Uterus (tissue), 4 donors: ENCODE results near the gene TBC1D2B. TPM values are rescaled to one million over a fixed set of nuclear protein-coding genes. Genes with fewer than 3 reads are reported as not detected.

Experiments used
- DNase-seq, 2 donors: peaks; one replicate each; pipeline ENCODE4 v3.0.0-alpha.2; 2019 to 2020
- H3K27ac ChIP-seq, 2 donors: fragments of 200-600 bp; sonication (generic); 1 replicate in 1 of 2; 2 replicates in 1 of 2; pipeline ENCODE4 v1.5.1; 2016 to 2018
- H3K27me3 ChIP-seq, 2 donors: fragments of 200-600 bp; sonication (generic); one replicate each; pipeline ENCODE4 v1.5.1; 2018 to 2019; ENCODE audit warnings: control low read depth in 1 of 2
- H3K36me3 ChIP-seq, 2 donors: fragments of 200-600 bp; sonication (generic); one replicate each; pipeline ENCODE4 v1.5.1; 2019; ENCODE audit warnings: control low read depth in 1 of 2
- H3K4me1 ChIP-seq, 2 donors: fragments of 200-600 bp; sonication (generic); one replicate each; pipeline ENCODE4 v1.5.1; 2018 to 2019; ENCODE audit warnings: control low read depth in 1 of 2
- H3K4me3 ChIP-seq, 2 donors: fragments of 200-600 bp; sonication (generic); 1 replicate in 1 of 2; 2 replicates in 1 of 2; pipeline ENCODE4 v1.5.1; 2018 to 2019; ENCODE audit warnings: mild to moderate bottlenecking in 1 of 2
- H3K9me3 ChIP-seq, 2 donors: fragments of 200-600 bp; sonication (generic); one replicate each; pipeline ENCODE4 v1.5.1; 2019; ENCODE audit warnings: control low read depth in 1 of 2
- POLR2A ChIP-seq, 2 donors: fragments of 450-650 bp; IDR thresholded peaks; one replicate each; pipeline ENCODE4 v1.6.1; 2016; ENCODE audit warnings: antibody characterized with exemption in 2 of 2, mild to moderate bottlenecking in 1 of 2, moderate library complexity in 1 of 2
- intact Hi-C: fragments of 100-400 bp; cut with DNase I; formaldehyde crosslinking; loops from one replicate; pipeline ENCODE4 v1.15.1; 2023; ENCODE audit warnings: low total_unique reads
- total RNA-seq, 4 donors: library from RNA; depleted of rRNA in 3 of 4; stranded (reverse); fragments of >200 nt in 3 of 4; gene quantifications; one replicate each; pipeline versions ENCODE4 v1.1.0 to v1.2.4, GENCODE V29; 2014 to 2023
- TF ChIP-seq, protein P1 (sequence below), 4 experiments: fragments of 200-600 bp in 2 of 4; fragments of 450-650 bp in 2 of 4; sonication (generic) in 2 of 4; IDR thresholded peaks; one replicate each; pipeline ENCODE4 v1.5.1; 2016 to 2019; ENCODE audit warnings: antibody characterized with exemption in 4 of 4, mild to moderate bottlenecking in 2 of 4, moderate library complexity in 1 of 4
- donor health status: DM: yes; HTN: yes; CAD: no.

The TBC1D2B gene
- total RNA-seq, 4 donors from 2014 or later, result 27.7 to 89.0 (median 57.9) TPM

DNA sequence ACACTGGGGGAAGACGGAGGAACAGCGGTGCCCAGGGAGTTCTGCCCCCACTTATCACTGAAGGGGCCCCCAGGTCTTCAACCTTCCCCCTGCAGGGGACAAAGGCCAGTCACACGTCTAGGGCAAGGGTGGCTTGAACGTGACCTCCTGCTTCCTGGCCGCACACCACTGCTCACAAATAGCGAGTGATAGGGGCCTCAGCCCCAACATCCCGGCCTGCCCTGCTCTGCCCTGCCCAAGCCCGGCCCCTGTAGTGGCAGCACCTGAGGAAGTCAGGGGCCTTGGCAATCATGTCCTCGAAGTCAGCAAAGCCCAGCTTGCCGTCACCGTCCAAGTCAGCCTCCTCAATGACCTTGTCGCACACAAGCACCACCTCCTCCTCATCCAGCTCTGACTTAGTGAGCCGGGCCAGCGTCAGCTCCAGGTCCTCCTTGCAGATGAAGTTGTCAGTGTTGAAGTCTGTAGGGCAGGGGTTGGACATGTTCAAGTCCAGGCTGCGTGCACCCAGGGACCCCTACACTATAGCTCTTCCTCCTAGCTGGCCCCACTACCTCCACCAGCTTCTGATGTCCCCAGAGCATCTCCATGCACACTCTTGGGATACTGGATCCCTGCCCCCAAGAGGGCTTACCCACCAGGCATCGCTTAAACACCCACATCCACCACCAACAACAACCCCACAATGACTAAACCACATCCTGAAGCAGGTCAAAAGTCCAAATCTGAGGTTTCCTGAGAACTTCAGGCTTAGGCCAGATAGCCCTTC is 28.1 kb upstream of the TBC1D2B start:
- H3K4me3 ChIP-seq, result no peak overlapping the region
- TF ChIP-seq POLR2A (IDR thresholded peaks at IDR 0.05), result no peak
- no peak overlapping the region for H3K27ac ChIP-seq
- no peaks in the 10 kb centered on the region for H3K27me3 ChIP-seq
- H3K36me3 ChIP-seq, result no peaks in the 10 kb centered on the region
- no peaks in the 10 kb centered on the region for H3K4me1 ChIP-seq
- intact Hi-C loops, result loop anchor here (5.0 kb wide), 1 partner anchor 138 kb away; no protein-coding TSS in a partner anchor
- no peak for DNase-seq
- no peaks in the 10 kb centered on the region for H3K9me3 ChIP-seq

DNA sequence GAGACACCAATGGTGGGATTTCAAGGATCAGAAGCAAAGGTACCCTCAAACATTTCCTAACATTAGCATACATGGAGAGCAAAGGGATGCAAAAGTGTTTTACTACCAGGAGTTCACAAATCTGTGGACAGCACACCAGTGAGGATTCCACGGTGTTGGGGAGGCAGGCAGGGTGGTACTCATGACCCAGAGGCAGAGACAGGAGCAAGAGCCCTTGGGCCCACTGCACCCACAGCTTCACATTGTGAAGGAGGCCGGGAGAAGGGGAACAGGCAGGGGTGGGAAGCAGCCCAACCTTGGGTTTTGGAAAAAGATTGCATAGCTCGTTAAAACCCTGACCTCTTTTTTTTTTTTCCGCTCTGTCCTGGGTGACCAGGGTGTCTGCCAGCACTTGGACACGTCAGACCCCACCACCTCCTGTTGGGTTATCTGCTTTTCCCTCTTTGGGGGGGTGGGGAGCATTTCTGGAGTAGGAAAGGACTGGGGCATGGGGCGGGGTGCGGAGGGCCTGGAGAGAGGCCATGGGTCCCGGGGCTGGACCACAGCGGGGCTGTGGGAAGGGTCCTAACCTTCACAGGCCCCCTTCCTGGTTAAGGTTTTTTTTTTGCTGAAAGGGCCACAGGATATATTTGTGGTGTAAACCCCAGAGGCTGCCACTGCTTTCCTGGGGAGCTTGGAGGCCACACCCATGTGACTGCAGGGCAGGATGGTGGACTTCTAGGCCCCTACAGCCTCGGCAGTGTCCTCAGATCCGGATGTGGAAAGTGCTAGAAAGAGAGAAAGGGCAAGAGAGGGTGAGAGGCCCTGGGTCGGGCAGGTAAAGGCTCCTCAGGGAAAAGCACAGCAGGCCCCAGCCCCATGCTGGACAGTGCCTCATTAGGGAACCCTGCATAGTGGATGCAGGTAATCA is 27.3 kb upstream of the TBC1D2B start:
- no peaks in the 10 kb centered on the region for H3K36me3 ChIP-seq
- DNase-seq, result no peak
- H3K9me3 ChIP-seq, result no peaks in the 10 kb centered on the region
- H3K4me3 ChIP-seq, result no peak overlapping the region
- no peak overlapping the region for H3K27ac ChIP-seq
- intact Hi-C loops, result loop anchor here (5.0 kb wide), 1 partner anchor 138 kb away; no protein-coding TSS in a partner anchor
- H3K27me3 ChIP-seq, result no peaks in the 10 kb centered on the region
- no peak for TF ChIP-seq POLR2A (IDR thresholded peaks at IDR 0.05)
- TF ChIP-seq, protein P1, sequence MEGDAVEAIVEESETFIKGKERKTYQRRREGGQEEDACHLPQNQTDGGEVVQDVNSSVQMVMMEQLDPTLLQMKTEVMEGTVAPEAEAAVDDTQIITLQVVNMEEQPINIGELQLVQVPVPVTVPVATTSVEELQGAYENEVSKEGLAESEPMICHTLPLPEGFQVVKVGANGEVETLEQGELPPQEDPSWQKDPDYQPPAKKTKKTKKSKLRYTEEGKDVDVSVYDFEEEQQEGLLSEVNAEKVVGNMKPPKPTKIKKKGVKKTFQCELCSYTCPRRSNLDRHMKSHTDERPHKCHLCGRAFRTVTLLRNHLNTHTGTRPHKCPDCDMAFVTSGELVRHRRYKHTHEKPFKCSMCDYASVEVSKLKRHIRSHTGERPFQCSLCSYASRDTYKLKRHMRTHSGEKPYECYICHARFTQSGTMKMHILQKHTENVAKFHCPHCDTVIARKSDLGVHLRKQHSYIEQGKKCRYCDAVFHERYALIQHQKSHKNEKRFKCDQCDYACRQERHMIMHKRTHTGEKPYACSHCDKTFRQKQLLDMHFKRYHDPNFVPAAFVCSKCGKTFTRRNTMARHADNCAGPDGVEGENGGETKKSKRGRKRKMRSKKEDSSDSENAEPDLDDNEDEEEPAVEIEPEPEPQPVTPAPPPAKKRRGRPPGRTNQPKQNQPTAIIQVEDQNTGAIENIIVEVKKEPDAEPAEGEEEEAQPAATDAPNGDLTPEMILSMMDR (IDR thresholded peaks at IDR 0.05), result no peak
- no peaks in the 10 kb centered on the region for H3K4me1 ChIP-seq

DNA sequence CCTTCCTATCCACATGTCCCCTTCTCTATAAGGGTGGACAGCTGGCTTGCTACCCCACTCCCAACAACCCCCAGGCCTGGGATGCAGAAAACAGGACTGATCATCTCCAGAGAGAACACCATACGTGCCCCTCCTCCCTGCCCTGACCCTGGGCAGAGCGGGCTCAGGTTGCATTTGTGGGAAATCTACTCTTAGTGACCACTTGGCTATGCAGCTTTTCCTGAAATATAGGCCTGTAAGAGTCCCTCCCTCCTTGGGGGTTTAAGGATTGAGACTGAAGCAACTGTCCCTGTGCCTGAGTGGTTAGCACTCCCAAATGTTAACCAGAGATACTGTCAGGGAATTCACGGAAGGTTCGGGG is 26.6 kb upstream of the TBC1D2B start:
- no peak for TF ChIP-seq POLR2A (IDR thresholded peaks at IDR 0.05)
- TF ChIP-seq, protein P1 (IDR thresholded peaks at IDR 0.05), result no peak
- Histone ChIP-seq H3K27ac (no peak overlapping the region), H3K9me3 (no peaks in the 10 kb centered on the region), H3K27me3 (no peaks in the 10 kb centered on the region), H3K4me1 (no peaks in the 10 kb centered on the region), H3K36me3 (no peaks in the 10 kb centered on the region), H3K4me3 (no peak overlapping the region)
- no peak for DNase-seq
- intact Hi-C loops, result no loop called here

DNA sequence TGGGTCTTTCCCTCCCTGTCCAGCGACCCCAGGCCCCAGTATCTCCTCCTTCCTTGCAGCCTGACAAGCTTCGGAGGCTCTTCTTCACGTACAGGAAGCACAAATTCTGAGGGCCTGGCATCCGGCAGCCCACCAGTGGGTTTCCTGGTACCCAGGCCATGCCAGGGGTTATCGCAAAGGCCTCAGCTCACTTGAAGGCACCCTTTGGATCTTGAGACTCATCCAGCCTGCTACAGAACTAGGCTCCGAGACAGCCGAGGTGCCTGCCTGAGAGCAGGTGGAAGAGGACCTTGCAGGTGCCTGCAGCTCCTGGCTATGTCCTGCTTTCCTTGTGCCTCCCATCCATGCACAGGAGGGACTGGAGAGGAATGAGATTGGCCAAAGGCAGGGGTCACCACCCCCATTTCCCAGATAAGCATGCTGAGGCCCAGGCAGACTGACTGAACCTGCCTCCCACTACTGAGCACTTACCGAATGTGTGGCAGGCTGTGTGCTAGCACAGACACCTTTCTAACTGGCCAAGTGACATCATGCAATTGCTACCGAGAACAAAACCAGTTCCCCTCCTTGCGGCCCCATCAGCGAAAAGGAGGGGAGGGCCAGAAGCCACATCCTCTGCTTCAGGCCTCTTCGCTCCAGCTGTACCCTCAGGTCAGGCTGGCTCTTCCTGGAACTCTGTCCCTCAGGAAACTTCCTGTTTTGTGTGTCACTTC is 26.1 kb upstream of the TBC1D2B start:
- intact Hi-C loops, result no loop called here

DNA sequence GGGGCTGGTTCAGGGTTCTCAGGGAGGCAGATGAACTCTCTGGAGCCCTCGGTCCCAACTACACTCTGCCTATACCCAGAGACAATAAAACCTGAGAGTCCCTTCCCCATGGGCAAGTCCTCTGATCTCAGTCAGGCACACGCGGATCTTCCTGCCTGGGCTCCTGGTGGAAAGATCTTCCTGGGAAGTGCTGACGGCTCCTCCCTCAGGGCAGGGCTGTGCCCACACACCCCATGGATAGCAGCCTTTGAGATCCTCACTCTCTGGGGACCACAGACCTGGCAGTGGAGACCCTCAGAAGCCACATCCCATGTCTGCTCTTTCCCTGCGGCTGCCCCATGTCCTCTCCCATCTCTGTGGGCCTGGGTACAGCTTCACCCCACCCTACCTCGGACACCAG is 25.2 kb upstream of the TBC1D2B start:
- Histone ChIP-seq H3K9me3 (no peaks in the 10 kb centered on the region), H3K36me3 (no peaks in the 10 kb centered on the region), H3K27me3 (no peaks in the 10 kb centered on the region), H3K4me1 (no peaks in the 10 kb centered on the region), H3K4me3 (no peak overlapping the region), H3K27ac (no peak overlapping the region)
- TF ChIP-seq, protein P1 (IDR thresholded peaks at IDR 0.05), result no peak
- TF ChIP-seq POLR2A (IDR thresholded peaks at IDR 0.05), result no peak
- no peak for DNase-seq
- intact Hi-C loops, result no loop called here

More for the DNA sequence above, 26.1 kb upstream of the TBC1D2B start:
- H3K27me3 ChIP-seq, result no peaks in the 10 kb centered on the region
- no peaks in the 10 kb centered on the region for H3K36me3 ChIP-seq
- no peak overlapping the region for H3K4me3 ChIP-seq
- no peaks in the 10 kb centered on the region for H3K9me3 ChIP-seq
- DNase-seq, result no peak
- TF ChIP-seq POLR2A (IDR thresholded peaks at IDR 0.05), result no peak
- TF ChIP-seq, protein P1 (IDR thresholded peaks at IDR 0.05), result no peak
- H3K27ac ChIP-seq, result no peak overlapping the region
- no peaks in the 10 kb centered on the region for H3K4me1 ChIP-seq
